ENCODE data around the gene HES3. TPM values are rescaled to one million over a fixed set of nuclear protein-coding genes. Genes with fewer than 3 reads are reported as not detected.

The HES3 gene
- total RNA-seq, 1 experiment from 2014 or later, result not detected

GRCh38 chr1:6251681-6252373 is 7.8 kb downstream of the HES3 start:
- ChIA-PET RAD21 (ENCODE audit: low non-redundant PET in 1 of 2, low total read pairs in 2 of 2, uncharacterized antibody in 2 of 2, unreplicated experiment in 2 of 2) (no interaction called here), CTCF (no interaction called here), POLR2A (no interaction called here)
- no peaks in the 10 kb centered on the region for H3K27me3 ChIP-seq (ENCODE audit: insufficient read depth, low read length)
- H3K4me2 ChIP-seq (ENCODE audit: low read length), result no peak overlapping the region
- H3K4me3 ChIP-seq (replicated peaks in 1 of 2; ENCODE audit: low read depth in 1 of 2, low read length in 2 of 2), result no peak overlapping the region
- H3K9me3 ChIP-seq (ENCODE audit: control insufficient read depth in 1 of 2, insufficient read depth in 1 of 2, low read depth in 1 of 2, low read length in 2 of 2), result no peaks in the 10 kb centered on the region
- H2AFZ ChIP-seq (ENCODE audit: low read depth, low read length, poor library complexity, severe bottlenecking), result no peak overlapping the region
- ATAC-seq, result no peak
- DNase-seq (ENCODE audit: low read depth, low spot score), result no peak
- H3K79me2 ChIP-seq (ENCODE audit: insufficient read depth, low read length), result no peaks in the 10 kb centered on the region
- no peak overlapping the region for H3K27ac ChIP-seq (ENCODE audit: low read depth, low read length)
- H3K9ac ChIP-seq (ENCODE audit: low read length), result no peak overlapping the region
- intact Hi-C loops (cut with micrococcal nuclease), result no loop called here
- no peaks in the 10 kb centered on the region for H4K20me1 ChIP-seq (ENCODE audit: insufficient read depth)
- no TSS peak for BruUV-seq (replicated peaks)
- H3K9me2 ChIP-seq (ENCODE audit: insufficient read depth), result no peaks in the 10 kb centered on the region
- peaks cover 9 to 16% of the 10 kb centered on the region in 2 experiments; a peak in 3 of 4 replicates for H3K4me1 ChIP-seq (ENCODE audit: control insufficient read depth in 1 of 2, insufficient read depth in 2 of 2, low read length in 2 of 2)
- H3K36me3 ChIP-seq (ENCODE audit: control insufficient read depth in 1 of 2, insufficient read depth in 2 of 2, low read length in 2 of 2), result no peaks in the 10 kb centered on the region
- TF ChIP-seq EZH2phosphoT487 (IDR thresholded peaks at IDR 0.05; ENCODE audit: borderline replicate concordance), result no peak
- TF ChIP-seq POLR2A (IDR thresholded peaks at IDR 0.05; ENCODE audit: borderline replicate concordance, extremely low read depth, insufficient read depth, insufficient read length), result no peak
- no peak for TF ChIP-seq TCF7L2 (IDR thresholded peaks at IDR 0.05; ENCODE audit: borderline replicate concordance, extremely low read depth, insufficient read depth, insufficient read length)

GRCh38 chr1:6252374-6252710 is 8.4 kb downstream of the HES3 start:
- no peak for ATAC-seq
- POLR2A ChIA-PET, result no interaction called here
- Histone ChIP-seq H3K9me3 (ENCODE audit: control insufficient read depth in 1 of 2, insufficient read depth in 1 of 2, low read depth in 1 of 2, low read length in 2 of 2) (no peaks in the 10 kb centered on the region), H3K9ac (ENCODE audit: low read length) (no peak overlapping the region), H3K4me2 (ENCODE audit: low read length) (no peak overlapping the region), H2AFZ (ENCODE audit: low read depth, low read length, poor library complexity, severe bottlenecking) (no peak overlapping the region), H4K20me1 (ENCODE audit: insufficient read depth) (no peaks in the 10 kb centered on the region), H3K27me3 (ENCODE audit: insufficient read depth, low read length) (no peaks in the 10 kb centered on the region), H3K36me3 (ENCODE audit: control insufficient read depth in 1 of 2, insufficient read depth in 2 of 2, low read length in 2 of 2) (no peaks in the 10 kb centered on the region), H3K79me2 (ENCODE audit: insufficient read depth, low read length) (no peaks in the 10 kb centered on the region), H3K27ac (ENCODE audit: low read depth, low read length) (no peak overlapping the region), H3K9me2 (ENCODE audit: insufficient read depth) (no peaks in the 10 kb centered on the region), H3K4me3 (replicated peaks in 1 of 2; ENCODE audit: low read depth in 1 of 2, low read length in 2 of 2) (no peak overlapping the region), H3K4me1 (ENCODE audit: control insufficient read depth in 1 of 2, insufficient read depth in 2 of 2, low read length in 2 of 2) (peaks cover 8 to 14% of the 10 kb centered on the region in 2 experiments; a peak in 3 of 4 replicates)
- no TSS peak for BruUV-seq (replicated peaks)
- DNase-seq (ENCODE audit: low read depth, low spot score), result no peak
- RAD21 ChIA-PET (ENCODE audit: low non-redundant PET in 1 of 2, low total read pairs in 2 of 2, uncharacterized antibody in 2 of 2, unreplicated experiment in 2 of 2), result no interaction called here
- TF ChIP-seq RAD21 (IDR thresholded peaks at IDR 0.05; ENCODE audit: low read depth) (no peak), ELF1 (IDR thresholded peaks at IDR 0.05; ENCODE audit: borderline replicate concordance, low read depth) (no peak), EZH2phosphoT487 (IDR thresholded peaks at IDR 0.05; ENCODE audit: borderline replicate concordance) (no peak), YY1 (IDR thresholded peaks at IDR 0.05; ENCODE audit: extremely low read depth, insufficient replicate concordance, low read depth, low read length) (no peak), POLR2A (IDR thresholded peaks at IDR 0.05; ENCODE audit: borderline replicate concordance, extremely low read depth, insufficient read depth, insufficient read length) (no peak), SIN3A (IDR thresholded peaks at IDR 0.05; ENCODE audit: low read depth) (no peak), CEBPB (IDR thresholded peaks at IDR 0.05; ENCODE audit: low read depth) (no peak), CBX3 (IDR thresholded peaks at IDR 0.05; ENCODE audit: low read depth) (no peak), CTCF (IDR thresholded peaks at IDR 0.05 in 2 of 3, conservative IDR thresholded peaks at IDR 0.05 in 1 of 3; ENCODE audit: borderline replicate concordance in 1 of 3, insufficient read depth in 1 of 3, low read depth in 2 of 3, low read length in 2 of 3) (no peak), ZNF274 (IDR thresholded peaks at IDR 0.05; ENCODE audit: low read depth, low read length) (no peak), JUND (IDR thresholded peaks at IDR 0.05) (no peak), SP1 (IDR thresholded peaks at IDR 0.05; ENCODE audit: low read depth) (no peak), MAX (IDR thresholded peaks at IDR 0.05) (no peak), ATF3 (IDR thresholded peaks at IDR 0.05) (no peak), EZH2 (IDR thresholded peaks at IDR 0.05) (no peak)
- TF ChIP-seq, protein P1, sequence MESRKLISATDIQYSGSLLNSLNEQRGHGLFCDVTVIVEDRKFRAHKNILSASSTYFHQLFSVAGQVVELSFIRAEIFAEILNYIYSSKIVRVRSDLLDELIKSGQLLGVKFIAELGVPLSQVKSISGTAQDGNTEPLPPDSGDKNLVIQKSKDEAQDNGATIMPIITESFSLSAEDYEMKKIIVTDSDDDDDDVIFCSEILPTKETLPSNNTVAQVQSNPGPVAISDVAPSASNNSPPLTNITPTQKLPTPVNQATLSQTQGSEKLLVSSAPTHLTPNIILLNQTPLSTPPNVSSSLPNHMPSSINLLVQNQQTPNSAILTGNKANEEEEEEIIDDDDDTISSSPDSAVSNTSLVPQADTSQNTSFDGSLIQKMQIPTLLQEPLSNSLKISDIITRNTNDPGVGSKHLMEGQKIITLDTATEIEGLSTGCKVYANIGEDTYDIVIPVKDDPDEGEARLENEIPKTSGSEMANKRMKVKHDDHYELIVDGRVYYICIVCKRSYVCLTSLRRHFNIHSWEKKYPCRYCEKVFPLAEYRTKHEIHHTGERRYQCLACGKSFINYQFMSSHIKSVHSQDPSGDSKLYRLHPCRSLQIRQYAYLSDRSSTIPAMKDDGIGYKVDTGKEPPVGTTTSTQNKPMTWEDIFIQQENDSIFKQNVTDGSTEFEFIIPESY (IDR thresholded peaks at IDR 0.05; ENCODE audit: extremely low read depth, insufficient replicate concordance, low read length), result no peak
- CTCF ChIA-PET, result no interaction called here
- intact Hi-C loops (cut with micrococcal nuclease), result no loop called here
